ENCODE measurements around the gene LIFR.

GRCh38 chr5:38483805-38484398, 72.5 kb downstream of the LIFR start:
- TF ChIP-seq CTCF (IDR thresholded peaks at IDR 0.05; ENCODE audit: extremely low read depth in 1 of 2, insufficient read depth in 1 of 2, low read depth in 1 of 2, low read length in 2 of 2), result peak in 1 of 2 donors; percentile 4
- TF ChIP-seq POLR2A (IDR thresholded peaks at IDR 0.05; ENCODE audit: low read depth, low read length), result no peak
- TF ChIP-seq EZH2 (IDR thresholded peaks at IDR 0.05; ENCODE audit: borderline replicate concordance, low read depth, low read length, severe bottlenecking), result no peak
- no peak for TF ChIP-seq MAX (IDR thresholded peaks at IDR 0.05; ENCODE audit: insufficient read depth, insufficient read length)
- no peak for TF ChIP-seq POLR2AphosphoS5 (IDR thresholded peaks at IDR 0.05; ENCODE audit: insufficient read depth, low read depth, low read length)
- no peak for TF ChIP-seq JUN (IDR thresholded peaks at IDR 0.05; ENCODE audit: borderline replicate concordance, insufficient read depth, insufficient read length, low read depth)
- TF ChIP-seq MYC (IDR thresholded peaks at IDR 0.05; ENCODE audit: low read depth, low read length), result no peak
